GM20000 (cell line): Measurements from ENCODE around the gene UCP2.

Experiments used
- DNase-seq: peaks from one replicate; pipeline ENCODE4 v3.0.0; 2012; ENCODE audit warnings: low spot score
- CTCF ChIP-seq: IDR thresholded peaks from 2 replicates; pipeline ENCODE4 v1.5.1; 2012; ENCODE audit warnings: mild to moderate bottlenecking, control low read depth; ENCODE audit errors: extremely low read depth, missing control alignments

The UCP2 gene

DNA sequence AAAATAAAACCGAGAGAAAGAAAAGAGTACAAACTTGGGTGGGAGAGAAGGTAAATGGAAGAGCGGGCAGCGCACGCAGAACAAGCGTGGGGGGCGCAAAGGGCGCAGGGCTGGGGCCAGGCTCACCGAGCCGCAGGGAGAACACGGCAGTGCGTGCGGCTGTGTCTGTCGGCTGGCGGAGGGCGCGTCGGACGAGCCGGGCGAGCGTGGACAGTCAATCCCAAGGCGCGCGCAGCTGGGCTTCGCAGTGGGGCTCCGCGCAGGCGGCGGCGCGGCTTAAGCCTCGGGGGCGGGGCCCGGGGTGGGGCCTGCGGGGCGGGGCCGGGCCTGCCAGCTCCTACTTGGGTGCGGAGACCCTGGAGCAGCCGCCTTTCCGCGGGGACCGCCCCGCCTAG lies at the start of gene UCP2:
Gene UCP2, minus strand, starts transcription at position 249 of the 395 bp plus-strand sequence. CDS start 4,465 bp downstream, outside the sequence.
- DNase-seq: peak; percentile 87
- TF ChIP-seq CTCF: no peak

- DNase-seq: no peak
- no peak for TF ChIP-seq CTCF
Observed at GRCh38 chr11:74030723-74031676, 48.4 kb upstream of the UCP2 start.

- DNase-seq: no peak
- no peak for TF ChIP-seq CTCF
Observed at GRCh38 chr11:74025467-74026166, 43.0 kb upstream of the UCP2 start.

DNA sequence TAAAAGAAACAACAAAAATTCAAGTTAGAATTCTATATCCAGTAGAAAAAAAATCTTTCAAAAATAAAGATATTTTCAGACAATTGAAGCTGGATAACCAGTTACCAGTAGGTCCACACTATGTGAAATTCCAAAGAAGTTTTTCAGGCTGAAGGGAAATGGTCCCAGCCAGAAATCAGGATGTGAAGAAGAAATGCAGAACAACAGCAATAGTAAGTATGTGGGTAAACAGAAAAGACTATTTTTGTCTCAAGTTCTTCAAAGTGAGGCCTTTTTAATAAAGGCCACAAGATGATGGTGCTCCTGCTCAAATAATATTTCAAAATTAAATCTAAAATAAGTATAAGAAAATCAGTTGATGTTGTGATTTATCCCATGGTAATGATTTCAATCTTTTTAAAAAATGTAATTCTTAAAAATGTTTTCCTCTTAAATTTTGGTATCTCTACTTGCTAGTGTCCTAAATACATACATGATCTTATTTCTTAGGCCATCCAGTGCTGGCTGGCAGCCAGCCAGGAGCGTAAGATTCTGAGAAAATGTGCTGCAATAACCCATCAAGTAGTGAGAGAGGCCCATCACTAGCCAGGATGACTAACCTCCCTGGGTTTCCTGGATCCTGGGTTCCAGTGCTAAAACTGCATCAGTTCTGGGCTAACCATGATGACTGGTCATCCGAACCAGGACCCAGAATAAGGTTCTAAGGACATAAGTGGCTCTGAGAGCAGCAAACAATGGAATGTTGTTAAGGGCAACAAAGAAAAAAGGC lies 41.8 kb upstream of the UCP2 start:
- no peak for TF ChIP-seq CTCF
- DNase-seq: no peak

- no peak for DNase-seq
Observed at GRCh38 chr11:74023276-74023675, 40.6 kb upstream of the UCP2 start.

DNA sequence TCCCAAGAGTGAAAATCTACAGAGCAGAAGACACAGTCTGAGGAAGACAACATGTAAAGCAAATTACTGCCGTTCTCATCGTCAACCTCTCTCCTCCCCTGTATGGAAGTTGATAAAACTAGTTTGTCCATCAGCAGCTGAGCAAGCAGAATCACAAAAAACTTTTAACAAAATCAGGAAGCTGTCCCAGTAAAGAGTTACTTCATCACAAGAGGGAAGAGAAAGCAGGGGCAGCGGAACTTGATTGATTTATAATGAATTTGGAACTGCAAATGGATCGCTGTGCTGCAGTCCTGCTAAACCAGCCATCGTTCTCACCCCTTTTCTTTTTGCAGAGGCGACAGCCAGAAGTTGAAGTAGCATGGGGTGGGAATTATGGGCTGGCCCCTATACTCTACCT lies 39.9 kb upstream of the UCP2 start:
- no peak for TF ChIP-seq CTCF

More at GRCh38 chr11:74023276-74023675, 40.6 kb upstream of the UCP2 start:
- no peak for TF ChIP-seq CTCF

More for the DNA sequence above, 39.9 kb upstream of the UCP2 start:
- DNase-seq: no peak
